GM18858 (cell line): ENCODE results near the gene AP1M2.
"Not testable (repeated sequence)": the region's sequence is repeated elsewhere in the genome, so short reads cannot be mapped to it uniquely, and the experiment has no call there.

Experiments used
- ATAC-seq: cut with Tn5 transposase; IDR thresholded peaks from one replicate; pipeline ENCODE4 v1.9.1; 2021; ENCODE audit not compliant: unreplicated experiment

The AP1M2 gene

GRCh38 chr19:10543059-10543419, 44.1 kb downstream of the AP1M2 start:
- no peak for ATAC-seq

GRCh38 chr19:10539016-10539415, 48.1 kb downstream of the AP1M2 start:
- not testable (repeated sequence) for ATAC-seq

GRCh38 chr19:10538204-10538983, 48.7 kb downstream of the AP1M2 start:
- ATAC-seq: no peak

- no peak for ATAC-seq
Observed at GRCh38 chr19:10537668-10538067, 49.4 kb downstream of the AP1M2 start.

- ATAC-seq: no peak
Observed at GRCh38 chr19:10535613-10536012, 51.5 kb downstream of the AP1M2 start.

- no peak for ATAC-seq
Observed at GRCh38 chr19:10533646-10534386, 53.3 kb downstream of the AP1M2 start.

- ATAC-seq: no peak
Observed at GRCh38 chr19:10532457-10532856, 54.7 kb downstream of the AP1M2 start.

GRCh38 chr19:10526887-10527286, 60.2 kb downstream of the AP1M2 start:
- not testable (repeated sequence) for ATAC-seq

GRCh38 chr19:10525636-10526035, 61.5 kb downstream of the AP1M2 start:
- ATAC-seq: no peak

- no peak for ATAC-seq
Observed at GRCh38 chr19:10523135-10523636, 63.9 kb downstream of the AP1M2 start.
